NCI-H128 (cell line): Measurements from ENCODE around the gene PARD6A.
"Not testable (repeated sequence)": the region's sequence is repeated elsewhere in the genome, so short reads cannot be mapped to it uniquely, and the experiment has no call there.

Source experiments
- DNase-seq: peaks from one replicate; lab custom pipeline; 2025; ENCODE audit not compliant: unreplicated experiment; lab: John Stamatoyannopoulos, UW

PARD6A gene

DNA sequence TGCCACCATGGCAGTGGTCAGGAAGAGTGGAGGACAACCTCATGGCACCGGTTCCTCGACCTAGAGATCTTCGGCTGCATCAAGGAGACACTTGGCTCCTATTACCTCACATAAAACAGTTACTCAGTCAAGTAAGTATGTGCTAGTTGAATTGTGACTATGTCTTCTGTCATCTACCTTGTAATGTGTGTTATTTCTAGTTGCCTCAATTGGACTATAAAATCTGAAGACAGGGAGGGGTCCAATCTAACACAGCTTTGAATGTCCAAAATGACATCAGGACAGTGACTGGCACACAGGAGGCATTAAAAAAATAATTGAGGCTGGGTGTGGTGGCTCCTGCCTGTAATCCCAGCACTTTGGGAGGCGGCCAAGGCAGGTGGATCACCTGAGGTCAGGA is 23.0 kb downstream of the PARD6A start:
- no peak for DNase-seq

- DNase-seq = no peak
Observed at GRCh38 chr16:67685388-67686112, 24.8 kb downstream of the PARD6A start.

DNA sequence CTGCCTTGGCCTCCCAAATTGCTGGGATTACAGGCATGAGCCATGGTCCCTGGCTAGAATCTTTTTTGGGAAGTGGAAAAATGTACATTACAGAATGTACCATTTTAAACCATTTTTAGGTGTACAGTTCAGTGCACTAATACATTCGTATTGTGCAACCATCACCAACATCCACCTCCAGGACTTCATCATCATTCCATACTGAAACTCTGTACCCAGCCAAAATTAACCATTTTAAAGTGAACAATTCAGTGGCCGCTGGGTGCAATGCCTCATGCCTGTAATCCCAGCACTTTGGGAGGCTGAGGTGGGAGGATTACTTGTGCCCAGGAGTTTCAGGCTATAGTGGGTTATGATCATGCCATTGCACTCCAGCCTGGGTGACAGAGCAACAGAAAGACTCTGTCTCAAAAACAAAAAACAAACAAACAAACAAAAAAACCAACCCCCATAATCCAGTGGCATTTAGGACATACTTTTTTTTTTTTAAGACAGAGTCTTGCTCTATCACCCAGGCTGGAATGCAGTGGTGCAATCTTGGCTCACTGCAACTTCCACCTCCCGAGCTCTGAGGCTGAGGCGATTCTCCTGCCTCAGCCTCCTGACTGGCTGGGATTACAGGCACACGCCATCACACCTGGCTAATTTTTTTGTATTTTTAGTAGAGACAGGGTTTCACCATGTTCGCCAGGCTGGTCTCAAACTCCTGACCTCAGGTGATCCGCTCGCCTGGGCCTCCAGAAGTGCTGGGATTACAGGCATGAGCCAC is 32.9 kb downstream of the PARD6A start:
- not testable (repeated sequence) for DNase-seq

DNA sequence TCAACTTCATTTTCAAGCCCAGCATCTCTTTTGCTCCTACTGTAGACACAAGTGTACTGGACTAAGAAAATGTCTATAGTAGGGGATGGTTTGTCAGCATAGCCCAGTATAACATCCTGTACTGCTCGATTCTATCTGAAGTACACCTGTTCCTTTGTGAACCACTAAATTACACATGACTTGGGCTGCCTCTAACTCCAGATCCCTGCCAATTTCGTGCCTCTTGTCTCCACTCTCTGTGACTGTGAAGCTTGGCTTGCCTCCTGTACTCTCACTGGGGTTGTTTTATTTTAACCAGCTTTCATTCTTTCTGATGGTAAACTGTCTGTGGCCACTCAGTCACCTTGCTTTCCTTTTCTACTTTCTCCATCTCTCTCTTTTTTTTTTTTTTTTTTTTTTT is 33.9 kb downstream of the PARD6A start:
- no peak for DNase-seq

GRCh38 chr16:67697422-67698185 is 36.8 kb downstream of the PARD6A start:
- no peak for DNase-seq

DNA sequence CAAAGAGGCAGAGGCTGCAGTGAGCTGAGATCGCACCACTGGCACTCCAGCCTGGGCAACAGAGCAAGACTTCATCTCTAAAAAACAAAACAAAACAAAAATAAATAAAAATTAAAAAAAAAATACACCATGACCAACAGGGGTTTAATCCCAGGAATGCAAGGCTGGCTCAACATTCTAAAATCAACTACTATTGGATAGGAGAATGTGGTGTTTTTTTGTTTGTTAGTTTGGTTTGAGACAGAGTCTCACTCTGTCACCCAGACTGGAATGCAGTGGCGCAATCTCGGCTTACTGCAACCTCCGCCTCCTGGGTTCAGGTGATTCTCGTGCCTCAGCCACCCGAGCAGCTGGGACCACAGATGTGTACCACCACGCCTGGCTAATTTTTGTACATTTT is 38.5 kb downstream of the PARD6A start:
- DNase-seq = no peak

GRCh38 chr16:67701420-67701819 is 40.7 kb downstream of the PARD6A start:
- no peak for DNase-seq

GRCh38 chr16:67702130-67702529 is 41.4 kb downstream of the PARD6A start:
- no peak for DNase-seq

- DNase-seq = no peak
Observed at GRCh38 chr16:67703626-67704025, 42.9 kb downstream of the PARD6A start.

DNA sequence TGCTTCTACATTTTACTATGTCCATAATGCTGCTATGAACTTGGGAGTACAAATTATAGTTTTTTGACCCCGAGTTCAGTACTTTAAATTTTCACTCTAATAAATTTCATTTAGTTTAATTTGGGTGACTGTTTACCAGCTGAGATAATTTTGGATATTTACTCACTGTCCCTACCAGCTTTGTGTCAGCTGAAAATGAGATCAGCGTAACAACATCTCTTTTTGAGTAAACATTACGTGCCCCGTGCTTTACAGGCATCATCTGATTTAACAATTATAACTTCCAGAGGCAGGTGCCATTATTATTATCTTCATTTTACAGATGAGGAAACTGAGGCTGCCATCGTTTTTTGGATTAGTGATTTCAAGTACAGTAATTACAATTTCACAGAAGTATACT is 43.4 kb downstream of the PARD6A start:
- no peak for DNase-seq

- no peak for DNase-seq
Observed at GRCh38 chr16:67707210-67707609, 46.5 kb downstream of the PARD6A start.

DNA sequence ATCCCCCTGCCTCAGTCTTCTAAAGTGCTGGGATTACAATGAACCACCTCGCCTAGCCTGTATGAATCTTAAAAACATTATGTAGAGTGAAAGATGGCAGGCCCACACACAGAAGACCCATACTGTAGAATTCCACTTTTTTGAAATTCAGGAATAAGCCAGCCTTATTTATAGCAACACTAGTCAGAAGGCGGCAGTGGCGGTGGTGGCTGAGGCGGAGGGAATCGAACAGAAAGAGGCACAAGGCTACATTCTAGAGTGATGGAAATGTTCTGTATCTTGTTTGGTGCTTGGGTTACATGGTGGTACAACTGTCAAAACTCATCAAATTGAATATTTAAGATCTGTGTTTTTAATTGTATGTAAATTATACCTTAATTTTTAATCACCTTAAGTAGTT is 47.0 kb downstream of the PARD6A start:
- DNase-seq = no peak

- DNase-seq = no peak
Observed at GRCh38 chr16:67708368-67708771, 47.6 kb downstream of the PARD6A start.

- no peak for DNase-seq
Observed at GRCh38 chr16:67709050-67709449, 48.3 kb downstream of the PARD6A start.

DNA sequence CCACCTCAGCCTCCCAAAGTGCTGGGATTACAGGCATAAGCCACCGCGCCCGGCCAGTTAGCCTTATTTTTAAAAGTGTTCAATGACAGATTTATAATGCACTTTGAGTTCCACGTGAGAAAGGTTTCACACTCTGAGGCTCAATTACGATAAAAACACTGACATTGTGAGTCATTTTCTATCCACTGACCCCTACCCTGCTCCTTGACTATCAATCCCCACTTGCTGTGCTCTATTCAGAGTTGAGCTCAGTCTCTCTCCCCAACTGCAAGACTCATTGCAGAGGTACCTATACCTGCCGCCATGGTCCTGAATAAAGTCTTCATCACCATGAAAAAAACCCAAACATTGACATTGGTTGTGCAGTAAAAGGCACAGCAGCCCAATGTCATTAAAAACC is 49.8 kb downstream of the PARD6A start:
- DNase-seq = no peak
